IPS-20b (cell line): ENCODE data around the gene CNTLN.
"Not testable (repeated sequence)": the region's sequence is repeated elsewhere in the genome, so short reads cannot be mapped to it uniquely, and the experiment has no call there.

Experiments used
- H3K27ac ChIP-seq: one replicate; pipeline ENCODE4 v1.5.1; 2013; ENCODE audit warnings: low read length
- H3K27me3 ChIP-seq: 2 replicates; pipeline ENCODE4 v1.6.1; 2013; ENCODE audit warnings: mild to moderate bottlenecking, low read length, inconsistent platforms; ENCODE audit not compliant: insufficient read depth
- H3K36me3 ChIP-seq: 2 replicates; pipeline ENCODE4 v1.6.1; 2013; ENCODE audit warnings: low read depth, mild to moderate bottlenecking, inconsistent platforms, low read length, moderate library complexity; ENCODE audit not compliant: insufficient read depth
- H3K4me1 ChIP-seq: 2 replicates; pipeline ENCODE4 v1.6.1; 2013; ENCODE audit warnings: mild to moderate bottlenecking, control low read depth, inconsistent platforms, low read length, moderate library complexity; ENCODE audit not compliant: insufficient read depth
- H3K4me3 ChIP-seq: 2 replicates; pipeline ENCODE4 v1.5.1; 2013; ENCODE audit warnings: mild to moderate bottlenecking, low read length, inconsistent platforms
- H3K9ac ChIP-seq: 2 replicates; pipeline ENCODE4 v1.6.1; 2013; ENCODE audit warnings: low read depth, mild to moderate bottlenecking, inconsistent platforms, low read length, moderate library complexity
- H3K9me3 ChIP-seq: 2 replicates; pipeline ENCODE4 v1.6.1; 2013; ENCODE audit warnings: mild to moderate bottlenecking, low read depth, low read length, inconsistent platforms; ENCODE audit not compliant: insufficient read depth

The CNTLN gene

DNA sequence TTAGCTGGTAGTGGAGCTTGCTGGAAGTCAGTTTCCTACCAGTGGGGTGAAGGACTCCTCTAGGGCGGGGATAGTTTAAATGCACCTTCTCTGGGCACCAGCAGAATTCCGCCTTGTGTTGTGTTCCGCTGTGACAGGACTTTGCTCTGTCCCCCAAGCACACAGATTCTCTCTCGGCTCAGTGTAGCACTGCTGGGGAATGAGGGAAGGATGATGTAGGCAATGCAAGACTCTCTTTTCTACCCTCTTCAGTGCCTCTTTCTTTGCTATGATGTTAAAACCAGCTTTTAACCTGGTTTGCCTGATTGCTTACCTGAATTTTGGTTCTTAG is 288.8 kb downstream of the CNTLN start:
- no peak overlapping the region for H3K27ac ChIP-seq
- no peaks in the 10 kb centered on the region for H3K27me3 ChIP-seq
- no peaks in the 10 kb centered on the region for H3K9me3 ChIP-seq
- H3K36me3 ChIP-seq: no peaks in the 10 kb centered on the region
- no peaks in the 10 kb centered on the region; the same call in 1 of the 2 replicates for H3K4me1 ChIP-seq
- H3K9ac ChIP-seq: no peak overlapping the region
- H3K4me3 ChIP-seq: no peak overlapping the region

DNA sequence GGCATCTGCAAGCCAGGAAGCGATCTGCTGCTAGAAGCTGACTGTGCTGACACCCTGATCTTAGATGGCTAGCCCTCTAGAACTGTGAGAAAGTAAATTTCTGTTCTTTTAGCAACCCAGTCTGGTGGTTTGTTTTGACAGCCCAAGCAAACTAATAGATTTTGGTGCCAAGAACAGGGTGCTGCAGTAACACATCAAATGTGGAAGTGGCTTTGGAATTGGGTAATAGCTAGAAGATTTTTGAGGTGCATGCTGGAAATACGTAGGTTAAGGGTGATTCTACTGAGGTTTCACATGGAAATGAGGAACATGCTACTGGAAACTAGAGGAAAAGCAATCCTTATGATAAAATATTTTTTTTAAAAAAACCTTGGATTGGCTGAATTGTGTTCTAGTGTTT is 290.5 kb downstream of the CNTLN start:
- Histone ChIP-seq H3K9ac (no peak overlapping the region), H3K4me1 (no peaks in the 10 kb centered on the region; the same call in 1 of the 2 replicates), H3K9me3 (no peaks in the 10 kb centered on the region), H3K4me3 (no peak overlapping the region), H3K27me3 (no peaks in the 10 kb centered on the region), H3K27ac (no peak overlapping the region), H3K36me3 (no peaks in the 10 kb centered on the region)

DNA sequence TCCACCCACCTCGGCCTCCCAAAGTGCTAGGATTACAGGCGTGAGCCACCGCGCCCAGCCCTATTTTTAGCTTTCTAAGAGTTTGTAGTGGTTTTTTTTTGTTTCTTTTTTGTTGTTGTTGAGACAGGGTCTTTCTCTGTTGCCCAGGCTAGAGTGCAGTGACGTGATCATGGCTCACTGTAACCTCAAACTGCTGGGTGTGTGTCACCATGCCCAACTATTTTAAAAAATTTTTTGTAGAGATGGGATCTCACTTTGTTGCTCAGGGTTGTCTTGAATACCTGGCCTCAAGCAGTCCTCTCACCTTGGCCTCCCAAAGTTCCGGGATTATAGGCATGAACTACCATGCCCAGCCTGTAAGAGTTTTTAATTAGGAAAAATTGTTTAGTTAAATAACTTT is 298.7 kb downstream of the CNTLN start:
- no peaks in the 10 kb centered on the region for H3K9me3 ChIP-seq
- H3K27me3 ChIP-seq: no peaks in the 10 kb centered on the region
- H3K4me1 ChIP-seq: no peaks in the 10 kb centered on the region
- no peak overlapping the region for H3K27ac ChIP-seq
- no peaks in the 10 kb centered on the region for H3K36me3 ChIP-seq
- H3K4me3 ChIP-seq: no peak overlapping the region
- H3K9ac ChIP-seq: no peak overlapping the region

DNA sequence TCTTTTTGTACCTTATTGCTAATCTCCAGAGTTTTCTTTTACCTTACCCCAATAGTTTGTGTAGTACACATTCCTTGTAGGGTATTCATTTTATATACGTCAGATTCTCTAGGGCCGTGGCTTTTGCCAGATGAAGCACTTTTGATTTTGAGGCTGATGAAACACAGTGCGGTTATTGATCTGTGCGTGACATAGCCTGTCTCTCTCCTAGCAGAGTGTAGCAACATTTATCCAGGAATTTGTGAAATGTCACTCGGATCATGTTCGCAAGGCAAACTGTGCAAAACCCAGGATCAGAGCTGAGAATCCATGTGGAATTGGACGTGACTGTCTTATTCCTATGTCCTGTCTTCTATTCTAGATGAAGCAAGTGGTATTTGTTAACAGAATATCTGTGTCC is 302.0 kb downstream of the CNTLN start:
- no peak overlapping the region for H3K9ac ChIP-seq
- no peaks in the 10 kb centered on the region for H3K27me3 ChIP-seq
- no peak overlapping the region for H3K4me3 ChIP-seq
- no peaks in the 10 kb centered on the region for H3K4me1 ChIP-seq
- H3K9me3 ChIP-seq: no peaks in the 10 kb centered on the region
- H3K36me3 ChIP-seq: no peaks in the 10 kb centered on the region
- no peak overlapping the region for H3K27ac ChIP-seq

DNA sequence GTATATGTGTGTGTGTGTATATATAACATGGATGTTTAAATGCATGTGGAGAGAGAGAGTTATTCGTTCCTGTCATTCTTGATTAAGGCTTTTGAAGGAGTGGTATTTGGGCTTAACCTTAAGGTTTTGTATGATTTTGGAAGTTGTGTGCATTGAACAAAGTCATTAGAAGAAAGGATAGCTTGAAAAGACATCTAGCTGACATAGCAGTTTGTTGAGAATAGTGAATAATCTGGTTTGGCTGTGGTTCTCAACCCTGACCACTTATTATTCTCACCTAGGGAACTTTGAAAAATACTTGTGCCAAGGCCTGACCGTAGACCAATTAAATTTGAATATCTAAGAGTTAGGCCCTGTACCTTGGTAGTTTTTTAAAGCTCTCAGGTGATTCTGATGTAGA is 303.0 kb downstream of the CNTLN start:
- Histone ChIP-seq H3K36me3 (no peaks in the 10 kb centered on the region), H3K4me1 (no peaks in the 10 kb centered on the region), H3K9ac (no peak overlapping the region), H3K4me3 (no peak overlapping the region), H3K9me3 (no peaks in the 10 kb centered on the region), H3K27ac (no peak overlapping the region), H3K27me3 (no peaks in the 10 kb centered on the region)

DNA sequence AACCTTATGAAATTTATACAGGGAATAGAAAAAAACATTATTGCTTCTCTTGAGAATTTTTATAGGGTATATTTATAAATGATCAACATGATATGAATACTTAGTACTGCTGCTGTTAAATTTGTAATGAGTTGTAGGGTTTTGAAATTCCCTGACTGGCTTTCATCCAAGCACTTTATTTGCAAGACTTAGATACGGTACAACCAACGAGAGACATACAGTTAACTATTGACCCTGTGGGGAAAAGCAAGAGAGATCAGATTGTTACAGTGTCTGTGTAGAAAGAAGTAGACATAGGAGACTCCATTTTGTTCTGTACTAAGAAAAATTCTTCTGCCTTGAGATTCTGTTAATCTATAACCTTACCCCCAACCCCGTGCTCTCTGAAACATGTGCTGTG is 310.3 kb downstream of the CNTLN start:
- H3K4me1 ChIP-seq, H3K36me3 ChIP-seq, H3K4me3 ChIP-seq, H3K27ac ChIP-seq, H3K9me3 ChIP-seq, H3K27me3 ChIP-seq, H3K9ac ChIP-seq: not testable (repeated sequence)

DNA sequence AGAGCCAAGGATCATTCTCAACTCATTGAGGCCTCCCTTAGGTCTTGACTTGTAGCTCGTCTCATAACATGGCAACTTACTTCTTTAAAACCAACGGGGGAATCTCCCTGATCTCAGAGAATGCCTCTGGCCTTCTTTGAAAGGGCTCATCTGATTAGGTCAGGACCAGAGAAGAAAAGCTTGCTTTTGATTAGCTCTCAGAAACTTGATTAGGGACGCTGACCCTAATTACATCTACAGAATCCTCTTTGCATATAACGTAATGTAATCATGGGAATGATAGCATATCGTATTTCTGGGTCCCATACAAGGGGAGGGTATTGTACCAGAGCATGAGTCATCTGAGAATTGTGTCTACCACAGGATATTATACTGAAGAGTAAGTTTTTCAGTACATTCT is 318.9 kb downstream of the CNTLN start:
- H3K27ac ChIP-seq: no peak overlapping the region
- no peak overlapping the region for H3K9ac ChIP-seq
- H3K4me3 ChIP-seq: no peak overlapping the region
- no peaks in the 10 kb centered on the region for H3K4me1 ChIP-seq
- H3K36me3 ChIP-seq: no peaks in the 10 kb centered on the region
- H3K27me3 ChIP-seq: no peaks in the 10 kb centered on the region
- H3K9me3 ChIP-seq: no peaks in the 10 kb centered on the region

DNA sequence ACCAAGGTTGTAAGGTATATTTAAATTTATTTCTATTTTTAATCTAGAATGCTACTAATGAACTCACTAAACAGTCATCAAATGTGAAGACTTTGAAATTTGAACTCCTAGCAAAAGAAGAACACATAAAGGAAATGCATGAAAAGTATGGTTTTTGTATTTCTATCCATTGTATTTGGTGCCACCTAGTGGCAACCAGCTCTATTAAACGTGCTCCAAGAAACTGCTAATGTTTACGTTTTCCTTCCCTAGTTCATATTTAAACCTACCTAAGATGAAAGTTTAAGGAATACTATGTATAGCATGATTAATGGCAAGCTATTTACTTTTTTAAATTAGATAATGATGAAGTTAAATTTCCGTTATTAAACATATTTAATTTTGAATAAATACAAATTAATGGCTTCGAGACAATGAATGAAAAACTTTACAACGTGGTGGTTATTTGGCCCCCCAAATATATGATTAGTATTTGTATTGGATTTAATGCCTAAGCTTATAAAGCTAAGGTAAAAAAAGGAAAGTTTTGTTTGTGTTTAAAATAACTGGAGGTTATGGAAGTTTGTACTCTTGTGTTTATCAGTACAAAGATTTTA is 328.1 kb downstream of the CNTLN start:
- Histone ChIP-seq H3K36me3 (peaks cover 3% of the 10 kb centered on the region; the same call in 1 of the 2 replicates), H3K27ac (no peak overlapping the region), H3K9ac (no peak overlapping the region), H3K27me3 (no peaks in the 10 kb centered on the region), H3K4me1 (no peaks in the 10 kb centered on the region), H3K9me3 (no peaks in the 10 kb centered on the region), H3K4me3 (no peak overlapping the region)

DNA sequence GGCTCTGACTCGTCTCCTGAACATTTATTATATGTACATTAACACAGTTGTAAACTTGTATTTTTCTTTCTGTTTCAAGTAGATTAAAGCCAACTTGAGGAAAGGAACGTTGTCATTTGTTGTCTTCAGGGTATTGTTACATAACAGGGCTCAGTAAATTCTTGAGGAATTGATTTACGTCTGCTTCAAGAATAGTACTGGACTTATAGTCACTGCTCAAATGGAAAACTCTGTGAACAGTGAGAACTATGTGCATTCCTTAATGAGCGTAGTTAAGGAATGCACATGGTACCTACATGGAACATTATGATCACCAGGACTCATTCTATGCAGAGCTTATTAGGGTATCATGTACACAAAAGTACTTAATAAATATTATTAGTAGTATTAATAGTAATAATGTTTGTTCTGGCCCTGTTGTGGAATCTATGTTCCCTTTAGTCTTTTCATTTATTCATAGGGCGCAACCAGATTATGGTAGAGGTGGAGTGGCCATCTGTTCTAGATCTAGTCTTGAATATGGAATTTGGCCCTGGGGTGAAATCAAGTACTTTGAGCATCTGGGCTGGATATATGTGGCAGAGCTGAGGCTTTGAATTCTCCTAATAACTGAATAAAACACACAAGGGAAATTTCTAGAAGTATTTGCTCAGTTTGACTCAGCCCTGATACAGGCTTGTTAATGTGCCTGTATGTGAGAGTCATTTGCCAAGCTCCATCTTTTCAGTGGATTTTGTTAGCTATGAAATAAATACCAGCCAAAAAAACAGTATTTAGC is 335.4 kb downstream of the CNTLN start:
- no peaks in the 10 kb centered on the region for H3K9me3 ChIP-seq
- H3K27me3 ChIP-seq: no peaks in the 10 kb centered on the region
- no peak overlapping the region for H3K9ac ChIP-seq

DNA sequence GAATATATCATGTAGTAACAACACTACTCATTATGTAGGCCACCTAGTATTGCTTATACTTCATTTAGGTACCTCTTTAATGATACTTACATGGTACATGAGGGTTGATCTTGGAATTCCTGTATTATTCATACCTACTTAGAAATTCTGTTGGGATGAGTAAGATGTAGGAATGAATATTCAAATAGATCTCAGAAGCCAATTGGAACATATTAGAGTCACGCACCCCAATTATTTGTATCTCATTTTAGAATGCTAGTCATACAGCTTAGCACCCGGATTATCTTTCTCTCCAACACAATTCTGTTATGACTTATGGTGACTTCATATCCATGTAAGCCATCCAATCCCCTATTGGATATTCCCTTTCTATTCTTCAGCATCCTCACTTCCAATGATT is 337.3 kb downstream of the CNTLN start:
- Histone ChIP-seq H3K27ac (no peak overlapping the region), H3K36me3 (peaks cover 4% of the 10 kb centered on the region; the same call in 1 of the 2 replicates), H3K4me1 (no peaks in the 10 kb centered on the region), H3K9ac (no peak overlapping the region), H3K4me3 (no peak overlapping the region), H3K9me3 (no peaks in the 10 kb centered on the region), H3K27me3 (no peaks in the 10 kb centered on the region)

More for the DNA sequence above, 335.4 kb downstream of the CNTLN start:
- Histone ChIP-seq H3K4me3 (no peak overlapping the region), H3K27ac (no peak overlapping the region), H3K36me3 (peaks cover 4% of the 10 kb centered on the region; the same call in 1 of the 2 replicates), H3K4me1 (no peaks in the 10 kb centered on the region)

DNA sequence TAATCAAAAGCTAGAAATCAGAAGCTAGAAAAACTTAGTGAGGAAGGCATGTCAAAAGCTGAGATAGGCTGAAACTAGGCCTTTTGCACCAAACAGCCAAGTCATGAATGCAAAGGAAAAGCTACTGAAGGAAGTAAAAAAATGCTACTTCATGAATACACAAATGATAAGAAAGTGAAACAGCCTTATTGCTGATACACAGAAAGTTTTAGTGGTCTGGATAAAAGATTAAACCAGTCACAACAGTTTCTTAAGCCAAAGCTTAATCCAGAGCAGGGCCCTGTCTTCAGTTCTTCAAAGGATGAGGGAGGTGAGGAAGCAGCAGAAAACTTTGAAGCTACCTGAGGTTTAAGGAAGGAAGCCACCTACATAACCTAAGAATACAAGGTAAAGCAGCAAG is 341.6 kb downstream of the CNTLN start:
- Histone ChIP-seq H3K4me3 (no peak overlapping the region), H3K36me3 (no peaks in the 10 kb centered on the region), H3K9me3 (no peaks in the 10 kb centered on the region), H3K27ac (no peak overlapping the region), H3K9ac (no peak overlapping the region), H3K27me3 (no peaks in the 10 kb centered on the region), H3K4me1 (no peaks in the 10 kb centered on the region)

DNA sequence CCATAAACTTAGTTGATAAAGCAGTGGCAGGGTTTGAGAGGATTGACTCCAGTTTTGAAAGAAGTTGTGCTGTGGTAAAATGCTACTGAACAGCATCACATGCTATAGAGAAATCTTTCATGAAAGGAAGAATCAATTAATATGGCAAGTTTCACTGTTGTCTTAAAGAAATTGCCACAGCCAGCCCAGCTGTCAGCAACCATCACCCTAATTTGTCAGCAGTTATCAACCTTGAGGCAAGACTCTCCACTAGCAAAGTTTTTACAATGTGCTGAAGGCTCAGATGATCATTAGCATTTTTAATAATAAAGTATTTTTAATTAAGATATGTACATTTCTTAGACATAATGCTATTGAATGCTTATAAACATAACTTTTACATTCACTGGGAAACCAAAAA is 343.0 kb downstream of the CNTLN start:
- no peak overlapping the region for H3K9ac ChIP-seq
- H3K27ac ChIP-seq: no peak overlapping the region
- no peaks in the 10 kb centered on the region for H3K4me1 ChIP-seq
- H3K9me3 ChIP-seq: no peaks in the 10 kb centered on the region
- no peaks in the 10 kb centered on the region for H3K27me3 ChIP-seq
- H3K4me3 ChIP-seq: no peak overlapping the region
- H3K36me3 ChIP-seq: no peaks in the 10 kb centered on the region
